Measurements from ENCODE around the gene ADORA2B.

The ADORA2B gene

GRCh38 chr17:15998031-15998562 lies 53.2 kb downstream of the ADORA2B start:
- Histone ChIP-seq H3K4me2 (ENCODE audit: low read depth, low read length, poor library complexity, severe bottlenecking) (peak overlapping the region; percentile 74), H3K9me3 (ENCODE audit: insufficient read depth, low read depth, low read length) (no peaks in the 10 kb centered on the region), H3K36me3 (ENCODE audit: insufficient read depth, low read length) (peaks cover 10% of the 10 kb centered on the region; the same call in 1 of the 2 replicates), H3F3A (ENCODE audit: low read depth) (peaks cover 5% of the 10 kb centered on the region; the same call in 1 of the 2 replicates), H4K20me1 (ENCODE audit: insufficient read depth, low read length, poor library complexity, severe bottlenecking) (peaks cover 16% of the 10 kb centered on the region), H3K27me3 (ENCODE audit: insufficient read depth, low read length, poor library complexity, severe bottlenecking) (no peaks in the 10 kb centered on the region), H3K4me3 (ENCODE audit: low read length, poor library complexity, severe bottlenecking) (peak overlapping the region; percentile 98), H3K9me2 (replicated peaks; ENCODE audit: low read depth, low read length) (no peaks in the 10 kb centered on the region), H2AFZ (ENCODE audit: low read length) (no peak overlapping the region), H3K4me1 (ENCODE audit: insufficient read depth, low read length, poor library complexity, severe bottlenecking) (peaks cover 26% of the 10 kb centered on the region), H3K79me2 (ENCODE audit: insufficient read depth, low read length) (peaks cover 32% of the 10 kb centered on the region), H3K9ac (ENCODE audit: low read depth, low read length, poor library complexity, severe bottlenecking) (no peak overlapping the region)
- TF ChIP-seq EZH2phosphoT487 (IDR thresholded peaks at IDR 0.05; ENCODE audit: borderline replicate concordance), result no peak
- TF ChIP-seq, protein P1, sequence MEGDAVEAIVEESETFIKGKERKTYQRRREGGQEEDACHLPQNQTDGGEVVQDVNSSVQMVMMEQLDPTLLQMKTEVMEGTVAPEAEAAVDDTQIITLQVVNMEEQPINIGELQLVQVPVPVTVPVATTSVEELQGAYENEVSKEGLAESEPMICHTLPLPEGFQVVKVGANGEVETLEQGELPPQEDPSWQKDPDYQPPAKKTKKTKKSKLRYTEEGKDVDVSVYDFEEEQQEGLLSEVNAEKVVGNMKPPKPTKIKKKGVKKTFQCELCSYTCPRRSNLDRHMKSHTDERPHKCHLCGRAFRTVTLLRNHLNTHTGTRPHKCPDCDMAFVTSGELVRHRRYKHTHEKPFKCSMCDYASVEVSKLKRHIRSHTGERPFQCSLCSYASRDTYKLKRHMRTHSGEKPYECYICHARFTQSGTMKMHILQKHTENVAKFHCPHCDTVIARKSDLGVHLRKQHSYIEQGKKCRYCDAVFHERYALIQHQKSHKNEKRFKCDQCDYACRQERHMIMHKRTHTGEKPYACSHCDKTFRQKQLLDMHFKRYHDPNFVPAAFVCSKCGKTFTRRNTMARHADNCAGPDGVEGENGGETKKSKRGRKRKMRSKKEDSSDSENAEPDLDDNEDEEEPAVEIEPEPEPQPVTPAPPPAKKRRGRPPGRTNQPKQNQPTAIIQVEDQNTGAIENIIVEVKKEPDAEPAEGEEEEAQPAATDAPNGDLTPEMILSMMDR (conservative IDR thresholded peaks at IDR 0.05; ENCODE audit: low read length), result no peak

DNA sequence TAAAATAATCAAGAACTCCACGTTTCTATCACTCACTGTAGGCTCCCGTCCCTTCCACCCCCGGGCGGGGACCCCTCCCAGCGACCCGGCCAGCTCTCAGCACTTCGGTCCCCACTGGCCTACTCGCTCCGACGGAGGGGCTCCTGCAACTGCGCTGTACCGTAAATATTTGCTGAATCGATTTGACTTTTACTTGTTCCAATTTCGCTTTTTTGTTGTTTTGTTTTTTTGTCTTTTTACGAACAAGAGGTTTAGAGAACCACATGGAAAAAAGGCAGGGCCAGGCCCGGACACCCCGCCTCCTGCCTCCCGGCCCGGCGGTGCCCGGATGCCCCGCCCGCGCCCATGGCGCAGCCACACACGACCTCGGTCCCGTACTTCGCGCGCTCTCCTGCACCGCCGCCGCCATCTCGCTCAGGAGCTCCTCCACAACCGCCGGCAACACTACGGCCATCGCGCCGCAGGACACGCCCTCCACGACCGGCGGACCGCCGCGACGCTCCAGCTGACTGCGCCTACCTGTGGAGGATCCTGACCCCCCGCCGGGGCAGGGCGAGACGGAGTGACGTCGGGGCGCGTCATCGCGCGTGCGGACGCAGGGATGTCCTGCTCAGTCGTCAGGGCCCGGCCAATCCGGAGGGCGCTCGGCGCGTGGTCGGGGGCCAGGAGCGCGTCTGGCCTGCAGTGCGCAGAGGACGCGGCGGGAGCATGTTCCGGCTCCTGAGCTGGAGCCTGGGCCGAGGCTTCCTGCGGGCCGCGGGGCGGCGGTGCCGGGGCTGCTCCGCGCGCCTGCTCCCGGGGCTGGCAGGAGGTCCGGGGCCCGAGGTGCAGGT lies 54.4 kb downstream of the ADORA2B start, which contains the start of the genes TTC19 and ZSWIM7:
TSS of gene TTC19 (plus strand) at position 684 of the 833 bp plus-strand sequence. CDS start at position 709, 25 bp downstream.
TSS of gene ZSWIM7 (minus strand) at position 564 of the 833 bp plus-strand sequence. CDS start at position 454, 110 bp downstream.
- peaks cover 26% of the 10 kb centered on the region for H3K4me1 ChIP-seq (ENCODE audit: insufficient read depth, low read length, poor library complexity, severe bottlenecking)
- peaks cover 20% of the 10 kb centered on the region; the same call in 1 of the 2 replicates for H3K36me3 ChIP-seq (ENCODE audit: insufficient read depth, low read length)
- H3K4me2 ChIP-seq (ENCODE audit: low read depth, low read length, poor library complexity, severe bottlenecking), result peak within 1 kb of the TSS; percentile 96
- peaks cover 33% of the 10 kb centered on the region for H3K79me2 ChIP-seq (ENCODE audit: insufficient read depth, low read length)
- peaks cover 16% of the 10 kb centered on the region for H4K20me1 ChIP-seq (ENCODE audit: insufficient read depth, low read length, poor library complexity, severe bottlenecking)
- H3K9me3 ChIP-seq (ENCODE audit: insufficient read depth, low read depth, low read length), result no peaks in the 10 kb centered on the region
- no peaks in the 10 kb centered on the region for H3K9me2 ChIP-seq (replicated peaks; ENCODE audit: low read depth, low read length)
- H3K4me3 ChIP-seq (ENCODE audit: low read length, poor library complexity, severe bottlenecking), result peak within 1 kb of the TSS; percentile 98
- H3F3A ChIP-seq (ENCODE audit: low read depth), result peaks cover 5% of the 10 kb centered on the region; the same call in 1 of the 2 replicates
- TF ChIP-seq, protein P1 (conservative IDR thresholded peaks at IDR 0.05; ENCODE audit: low read length), result no peak
- TF ChIP-seq EZH2phosphoT487 (IDR thresholded peaks at IDR 0.05; ENCODE audit: borderline replicate concordance), result no peak
- H3K27me3 ChIP-seq (ENCODE audit: insufficient read depth, low read length, poor library complexity, severe bottlenecking), result no peaks in the 10 kb centered on the region
- peak within 1 kb of the TSS; percentile 97 for H2AFZ ChIP-seq (ENCODE audit: low read length)
- peak within 1 kb of the TSS; percentile 90 for H3K9ac ChIP-seq (ENCODE audit: low read depth, low read length, poor library complexity, severe bottlenecking)

GRCh38 chr17:15999974-16000827 lies 55.3 kb downstream of the ADORA2B start:
- peaks cover 33% of the 10 kb centered on the region for H3K79me2 ChIP-seq (ENCODE audit: insufficient read depth, low read length)
- H3K9me2 ChIP-seq (replicated peaks; ENCODE audit: low read depth, low read length), result no peaks in the 10 kb centered on the region
- no peaks in the 10 kb centered on the region for H3K27me3 ChIP-seq (ENCODE audit: insufficient read depth, low read length, poor library complexity, severe bottlenecking)
- H3K4me1 ChIP-seq (ENCODE audit: insufficient read depth, low read length, poor library complexity, severe bottlenecking), result peaks cover 26% of the 10 kb centered on the region
- H3K4me2 ChIP-seq (ENCODE audit: low read depth, low read length, poor library complexity, severe bottlenecking), result peak overlapping the region; percentile 96
- H3K9ac ChIP-seq (ENCODE audit: low read depth, low read length, poor library complexity, severe bottlenecking), result peak overlapping the region; percentile 90
- H3K9me3 ChIP-seq (ENCODE audit: insufficient read depth, low read depth, low read length), result no peaks in the 10 kb centered on the region
- H3K4me3 ChIP-seq (ENCODE audit: low read length, poor library complexity, severe bottlenecking), result peak overlapping the region; percentile 98
- H3K36me3 ChIP-seq (ENCODE audit: insufficient read depth, low read length), result peaks cover 28% of the 10 kb centered on the region; the same call in 1 of the 2 replicates
- peaks cover 16% of the 10 kb centered on the region for H4K20me1 ChIP-seq (ENCODE audit: insufficient read depth, low read length, poor library complexity, severe bottlenecking)
- peak overlapping the region; percentile 66; the same call in 1 of the 2 replicates for H2AFZ ChIP-seq (ENCODE audit: low read length)
- H3F3A ChIP-seq (ENCODE audit: low read depth), result peaks cover 5% of the 10 kb centered on the region; the same call in 1 of the 2 replicates
- no peak for TF ChIP-seq EZH2phosphoT487 (IDR thresholded peaks at IDR 0.05; ENCODE audit: borderline replicate concordance)
- TF ChIP-seq, protein P1 (conservative IDR thresholded peaks at IDR 0.05; ENCODE audit: low read length), result no peak

Data from Loucy (cell line).